Sigmoid colon (tissue), 4 donors: ENCODE results near the gene HOXB9.

ENCODE experiments used
- CTCF ChIP-seq, 4 experiments: fragments of 450-650 bp in 3 of 4; fragments of 200-600 bp in 1 of 4; IDR thresholded peaks; one replicate each; pipeline ENCODE4 v1.5.1; 2016 to 2019; ENCODE audit warnings: antibody characterized with exemption in 4 of 4, mild to moderate bottlenecking in 3 of 4, moderate library complexity in 2 of 4
- EP300 ChIP-seq, 4 donors: sonication (generic); formaldehyde crosslinking; IDR thresholded peaks; one replicate each; pipeline ENCODE4 v1.6.1; 2017; ENCODE audit warnings: antibody characterized with exemption in 4 of 4
- POLR2A ChIP-seq, 2 donors: fragments of 450-650 bp; IDR thresholded peaks; one replicate each; pipeline ENCODE4 v1.6.1; 2016; ENCODE audit warnings: antibody characterized with exemption in 2 of 2, mild to moderate bottlenecking in 2 of 2, moderate library complexity in 2 of 2

DNA sequence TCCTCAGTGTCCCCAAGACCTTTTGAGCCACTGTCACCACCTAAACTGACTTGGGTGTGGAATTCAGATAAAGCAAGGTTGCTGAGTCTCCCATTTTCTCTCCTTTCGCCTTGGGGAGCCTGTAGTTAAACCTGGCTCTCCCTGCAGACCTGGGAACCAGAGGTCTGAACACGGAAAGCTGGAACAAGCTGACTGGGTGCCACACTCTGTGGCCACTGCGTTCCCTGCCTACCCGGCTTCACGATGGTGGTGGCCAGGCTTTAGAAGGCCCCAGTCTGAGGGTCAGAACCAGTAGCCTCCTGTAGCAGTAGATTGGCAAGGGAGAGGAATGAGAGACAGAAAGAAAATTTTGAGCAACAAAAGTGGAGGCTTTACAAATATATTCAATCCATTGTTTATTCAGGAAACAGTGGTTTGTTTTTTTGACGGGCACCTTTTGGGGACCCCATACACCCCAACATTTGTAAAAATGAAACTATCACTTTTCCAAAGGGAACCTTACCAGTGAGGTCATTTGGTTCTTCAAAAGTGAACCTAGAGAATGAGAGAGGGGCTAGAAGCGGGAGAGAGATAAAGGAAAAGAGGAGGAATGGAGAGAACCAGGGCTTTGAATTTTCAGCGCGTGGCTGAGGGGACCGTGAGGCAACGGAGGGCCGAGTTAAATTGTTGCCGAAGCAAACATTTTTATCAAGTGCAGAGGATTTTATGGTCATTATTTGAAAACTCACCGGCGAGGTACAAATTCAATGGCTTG, 9.3 kb downstream of the HOXB9 start:
- TF ChIP-seq POLR2A (IDR thresholded peaks at IDR 0.05) (no peak), EP300 (IDR thresholded peaks at IDR 0.05) (no peak), CTCF (IDR thresholded peaks at IDR 0.05) (no peak)
